ENCODE results near the gene LPP.

Gene LPP

GRCh38 chr3:188911026-188911850 is 757.3 kb downstream of the LPP start:
- no peak for DNase-seq

GRCh38 chr3:188913084-188913483 is 759.1 kb downstream of the LPP start:
- no peak for DNase-seq

GRCh38 chr3:188914552-188914951 is 760.6 kb downstream of the LPP start:
- no peak for DNase-seq

GRCh38 chr3:188915127-188915526 is 761.2 kb downstream of the LPP start:
- no peak for DNase-seq

- no peak for DNase-seq
Observed at GRCh38 chr3:188916934-188917401, 763.0 kb downstream of the LPP start.

GRCh38 chr3:188918093-188918492 is 764.1 kb downstream of the LPP start:
- DNase-seq = no peak

GRCh38 chr3:188923671-188924070 is 769.7 kb downstream of the LPP start:
- no peak for DNase-seq

GRCh38 chr3:188925376-188925775 is 771.4 kb downstream of the LPP start:
- DNase-seq = no peak

- no peak for DNase-seq
Observed at GRCh38 chr3:188926111-188926510, 772.2 kb downstream of the LPP start.

- no peak for DNase-seq
Observed at GRCh38 chr3:188926741-188927511, 773.0 kb downstream of the LPP start.

GRCh38 chr3:188927971-188928370 is 774.0 kb downstream of the LPP start:
- DNase-seq = no peak

- no peak for DNase-seq
Observed at GRCh38 chr3:188929137-188929536, 775.2 kb downstream of the LPP start.

- no peak for DNase-seq
Observed at GRCh38 chr3:188931036-188931435, 777.1 kb downstream of the LPP start.

- DNase-seq = no peak
Observed at GRCh38 chr3:188931531-188931930, 777.6 kb downstream of the LPP start.

GRCh38 chr3:188934989-188935388 is 781.0 kb downstream of the LPP start:
- no peak for DNase-seq

GRCh38 chr3:188936597-188937107 is 782.7 kb downstream of the LPP start:
- no peak for DNase-seq

- no peak for DNase-seq
Observed at GRCh38 chr3:188937389-188937788, 783.4 kb downstream of the LPP start.

- no peak for DNase-seq
Observed at GRCh38 chr3:188938999-188939398, 785.0 kb downstream of the LPP start.

- DNase-seq = no peak
Observed at GRCh38 chr3:188939814-188940572, 786.0 kb downstream of the LPP start.

All from NCI-H748 treated with DMSO at 0.1 percent for 48 hours (cell line).